H9 (cell line): ENCODE data around the gene STAMBPL1. TPM values are rescaled to one million over a fixed set of nuclear protein-coding genes. Genes with fewer than 3 reads are reported as not detected.

Experiments used
- DNase-seq: peaks from one replicate; pipeline ENCODE4 v3.0.0-alpha.2; 2017
- H2AFZ ChIP-seq: one replicate; pipeline ENCODE4 v1.6.1; 2013; ENCODE audit warnings: mild to moderate bottlenecking, low read length, control low read depth, moderate library complexity
- H2AK5ac ChIP-seq: 2 replicates; pipeline ENCODE4 v1.6.1; 2013; ENCODE audit warnings: low read length, control low read depth, mixed read lengths; ENCODE audit not compliant: insufficient read length
- H2BK120ac ChIP-seq: one replicate; pipeline ENCODE4 v1.6.1; 2013; ENCODE audit warnings: low read depth, mild to moderate bottlenecking, low read length, control low read depth, inconsistent platforms; ENCODE audit not compliant: poor library complexity, severe bottlenecking
- H2BK12ac ChIP-seq: 2 replicates; pipeline ENCODE4 v1.6.1; 2013; ENCODE audit warnings: low read length, control low read depth, mixed read lengths, low read depth; ENCODE audit not compliant: insufficient read length
- H2BK15ac ChIP-seq: 2 replicates; pipeline ENCODE4 v1.6.1; 2013; ENCODE audit warnings: low read depth, low read length, control low read depth
- H2BK20ac ChIP-seq: one replicate; pipeline ENCODE4 v1.6.1; 2013; ENCODE audit warnings: low read depth, mild to moderate bottlenecking, low read length, control low read depth, inconsistent platforms; ENCODE audit not compliant: poor library complexity, severe bottlenecking
- H2BK5ac ChIP-seq: 2 replicates; pipeline ENCODE4 v1.6.1; 2013; ENCODE audit warnings: low read length, control low read depth, mixed read lengths; ENCODE audit not compliant: insufficient read length
- H3K14ac ChIP-seq: 2 replicates; pipeline ENCODE4 v1.6.1; 2013; ENCODE audit warnings: low read length, control low read depth; ENCODE audit not compliant: insufficient read depth
- H3K18ac ChIP-seq: 2 replicates; pipeline ENCODE4 v1.6.1; 2013; ENCODE audit warnings: low read depth, mild to moderate bottlenecking, mixed read lengths, low read length, control low read depth; ENCODE audit not compliant: insufficient read length
- H3K23ac ChIP-seq: 2 replicates; pipeline ENCODE4 v1.6.1; 2013; ENCODE audit warnings: low read length, control low read depth, mixed read lengths, low read depth; ENCODE audit not compliant: insufficient read length
- H3K23me2 ChIP-seq: 2 replicates; pipeline ENCODE4 v1.6.1; 2013; ENCODE audit warnings: low read depth, mild to moderate bottlenecking, mixed read lengths, low read length, control low read depth; ENCODE audit not compliant: insufficient read length, poor library complexity, severe bottlenecking
- H3K27ac ChIP-seq: 2 replicates; pipeline ENCODE4 v1.5.1; 2013; ENCODE audit warnings: low read length, control low read depth, mixed read lengths, low read depth; ENCODE audit not compliant: insufficient read length
- H3K27me3 ChIP-seq: 2 replicates; pipeline ENCODE4 v1.6.1; 2013; ENCODE audit warnings: low read length, control low read depth, inconsistent platforms; ENCODE audit not compliant: insufficient read depth
- H3K4ac ChIP-seq: 2 replicates; pipeline ENCODE4 v1.6.1; 2013; ENCODE audit warnings: low read depth, mild to moderate bottlenecking, control low read depth, inconsistent platforms, low read length, moderate library complexity
- H3K4me1 ChIP-seq: 2 replicates; pipeline ENCODE4 v1.6.1; 2013; ENCODE audit warnings: low read length, control low read depth, inconsistent platforms; ENCODE audit not compliant: insufficient read depth
- H3K4me2 ChIP-seq: 2 replicates; pipeline ENCODE4 v1.6.1; 2013; ENCODE audit warnings: low read length, control low read depth, mixed read lengths; ENCODE audit not compliant: insufficient read length, insufficient read depth
- H3K56ac ChIP-seq: 2 replicates; pipeline ENCODE4 v1.6.1; 2013; ENCODE audit warnings: low read depth, mild to moderate bottlenecking, mixed read lengths, low read length, control low read depth; ENCODE audit not compliant: insufficient read length
- H3K79me1 ChIP-seq: 2 replicates; pipeline ENCODE4 v1.6.1; 2013; ENCODE audit warnings: low read depth, mild to moderate bottlenecking, moderate library complexity, low read length, control low read depth, inconsistent platforms; ENCODE audit not compliant: insufficient read depth, poor library complexity, severe bottlenecking
- H3K79me2 ChIP-seq: 2 replicates; pipeline ENCODE4 v1.6.1; 2013; ENCODE audit warnings: low read length, control low read depth, inconsistent platforms; ENCODE audit not compliant: insufficient read depth
- H3K9ac ChIP-seq: 2 replicates; pipeline ENCODE4 v1.6.1; 2013; ENCODE audit warnings: low read length, control low read depth, mixed read lengths; ENCODE audit not compliant: insufficient read length; ENCODE audit errors: extremely low read depth
- H3K9me3 ChIP-seq: one replicate; pipeline ENCODE4 v1.6.1; 2013; ENCODE audit warnings: low read depth, low read length, inconsistent platforms; ENCODE audit not compliant: control insufficient read depth
- H3T11ph ChIP-seq: one replicate; pipeline ENCODE4 v1.6.1; 2013; ENCODE audit warnings: mild to moderate bottlenecking, low read length, control low read depth, inconsistent platforms
- H4K20me1 ChIP-seq: one replicate; pipeline ENCODE4 v1.6.1; 2013; ENCODE audit not compliant: control insufficient read depth, insufficient read length, insufficient read depth
- H4K5ac ChIP-seq: 2 replicates; pipeline ENCODE4 v1.6.1; 2013; ENCODE audit warnings: low read depth, mild to moderate bottlenecking, mixed read lengths, low read length, control low read depth; ENCODE audit not compliant: insufficient read length
- H4K8ac ChIP-seq: replicated peaks from 2 replicates; pipeline ENCODE4 v1.6.1; 2013; ENCODE audit warnings: low read length, control low read depth, mixed read lengths, low read depth; ENCODE audit not compliant: insufficient read length
- H4K91ac ChIP-seq: 2 replicates; pipeline ENCODE4 v1.6.1; 2013; ENCODE audit warnings: low read depth, mild to moderate bottlenecking, moderate library complexity, mixed read lengths, low read length, control low read depth; ENCODE audit not compliant: insufficient read length
- H3K27ac Mint-ChIP-seq, 3 experiments: 2 replicates in 2 of 3; 3 replicates in 1 of 3; pipeline ENCODE4 v1.8.0; 2020 to 2021; ENCODE audit warnings: mixed read lengths in 3 of 3, mild to moderate bottlenecking in 1 of 3, moderate library complexity in 1 of 3
- H3K27me3 Mint-ChIP-seq: 2 replicates; pipeline ENCODE4 v1.8.0; 2021; ENCODE audit warnings: low read depth, mild to moderate bottlenecking, moderate library complexity, mixed read lengths
- H3K36me3 Mint-ChIP-seq, 3 experiments: 2 replicates in 2 of 3; 3 replicates in 1 of 3; pipeline ENCODE4 v1.8.0; 2020 to 2021; ENCODE audit warnings: low read depth in 3 of 3, mixed read lengths in 3 of 3; ENCODE audit not compliant: insufficient read depth in 1 of 3
- H3K4me1 Mint-ChIP-seq, 2 experiments: 2 replicates each; pipeline ENCODE4 v1.8.0; 2020; ENCODE audit warnings: mixed read lengths in 2 of 2
- H3K4me3 Mint-ChIP-seq, 2 experiments: 2 replicates in 1 of 2; 3 replicates in 1 of 2; pipeline ENCODE4 v1.8.0; 2020 to 2021; ENCODE audit warnings: mild to moderate bottlenecking in 2 of 2, mixed read lengths in 2 of 2, moderate library complexity in 1 of 2
- H3K9me3 Mint-ChIP-seq, 2 experiments: 2 replicates in 1 of 2; 3 replicates in 1 of 2; pipeline ENCODE4 v1.8.0; 2020; ENCODE audit warnings: mild to moderate bottlenecking in 2 of 2, mixed read lengths in 2 of 2, moderate library complexity in 1 of 2
- CTCF ChIP-seq: fragments of 200-600 bp; sonication (generic); conservative IDR thresholded peaks from 3 replicates; pipeline ENCODE4 v1.8.0; 2021; ENCODE audit warnings: antibody characterized with exemption, mild to moderate bottlenecking
- WGBS: extraction: QIAGEN DNeasy Blood & Tissue Kit; methylation state at CpG from one replicate; pipeline ENCODE4 v1.1.7; 2013; ENCODE audit warnings: missing lambda C conversion rate, low lambda C conversion rate, mixed read lengths; ENCODE audit not compliant: insufficient read length; ENCODE audit errors: extremely low coverage; 5-methylcytosine and 5-hydroxymethylcytosine counted together
- total RNA-seq: library from RNA; stranded (reverse); gene quantifications from 2 replicates; pipeline ENCODE4 v1.2.1, GENCODE V29; 2021

Gene STAMBPL1
- total RNA-seq, 1 experiment from 2014 or later: 3.2 TPM

- Histone ChIP-seq H3K9ac (no peak overlapping the region), H3K4ac (no peak overlapping the region), H3T11ph (no peak overlapping the region), H4K8ac (no peak overlapping the region), H3K4me2 (no peak overlapping the region), H3K14ac (no peak overlapping the region), H4K5ac (no peak overlapping the region), H2AFZ (no peak overlapping the region), H3K56ac (no peak overlapping the region), H3K79me2 (no peaks in the 10 kb centered on the region), H3K9me3 (no peaks in the 10 kb centered on the region), H4K20me1 (no peaks in the 10 kb centered on the region), H2AK5ac (no peak overlapping the region), H2BK20ac (no peak overlapping the region), H3K23me2 (no peaks in the 10 kb centered on the region), H2BK12ac (no peak overlapping the region), H2BK15ac (no peak overlapping the region), H3K27me3 (no peaks in the 10 kb centered on the region), H3K4me1 (no peaks in the 10 kb centered on the region), H3K27ac (no peak overlapping the region), H3K79me1 (no peaks in the 10 kb centered on the region), H3K23ac (no peak overlapping the region), H2BK120ac (no peak overlapping the region), H3K18ac (no peak overlapping the region), H2BK5ac (no peak overlapping the region), H4K91ac (no peak overlapping the region)
- TF ChIP-seq CTCF: no peak
- Mint-ChIP-seq H3K27me3 (no peaks in the 10 kb centered on the region), H3K36me3 (no peaks in the 10 kb centered on the region), H3K4me1 (peaks cover 0 to 9% of the 10 kb centered on the region in 2 experiments; a peak in 2 of 4 replicates), H3K4me3 (no peak overlapping the region), H3K27ac (no peak overlapping the region), H3K9me3 (no peaks in the 10 kb centered on the region)
- no peak for DNase-seq
- WGBS: no CpG with 5 or more reads among the region's 3 CpGs
Observed at GRCh38 chr10:88964869-88965415, 84.9 kb downstream of the STAMBPL1 start.
